Measurements from ENCODE around the gene AADAT.

Gene AADAT

GRCh38 chr4:170071196-170071595 is 18.6 kb downstream of the AADAT start:
- no peak for TF ChIP-seq CTCF (conservative IDR thresholded peaks at IDR 0.05; ENCODE audit: low read depth, low read length)
- no peak for DNase-seq (ENCODE audit: low read depth)
- H3K4me3 ChIP-seq (ENCODE audit: low read depth, low read length): no peak overlapping the region

- no peak overlapping the region for H3K4me3 ChIP-seq (ENCODE audit: low read depth, low read length)
- no peak for TF ChIP-seq CTCF (conservative IDR thresholded peaks at IDR 0.05; ENCODE audit: low read depth, low read length)
- DNase-seq (ENCODE audit: low read depth): no peak
These were observed 21.2 kb downstream of the AADAT start for GRCh38 chr4:170068438-170069128.

GRCh38 chr4:170059421-170059820 is 30.3 kb downstream of the AADAT start:
- no peak for DNase-seq (ENCODE audit: low read depth)
- TF ChIP-seq CTCF (conservative IDR thresholded peaks at IDR 0.05; ENCODE audit: low read depth, low read length): no peak

GRCh38 chr4:170058826-170059225 is 30.9 kb downstream of the AADAT start:
- no peak for TF ChIP-seq CTCF (conservative IDR thresholded peaks at IDR 0.05; ENCODE audit: low read depth, low read length)
- H3K4me3 ChIP-seq (ENCODE audit: low read depth, low read length): no peak overlapping the region
- DNase-seq (ENCODE audit: low read depth): no peak

More at GRCh38 chr4:170059421-170059820, 30.3 kb downstream of the AADAT start:
- H3K4me3 ChIP-seq (ENCODE audit: low read depth, low read length): no peak overlapping the region

- no peak for TF ChIP-seq CTCF (conservative IDR thresholded peaks at IDR 0.05; ENCODE audit: low read depth, low read length)
- DNase-seq (ENCODE audit: low read depth): no peak
- H3K4me3 ChIP-seq (ENCODE audit: low read depth, low read length): no peak overlapping the region
These were observed 31.9 kb downstream of the AADAT start for GRCh38 chr4:170057866-170058265.

GRCh38 chr4:170052919-170053318 is 36.8 kb downstream of the AADAT start:
- TF ChIP-seq CTCF (conservative IDR thresholded peaks at IDR 0.05; ENCODE audit: low read depth, low read length): no peak
- no peak for DNase-seq (ENCODE audit: low read depth)
- H3K4me3 ChIP-seq (ENCODE audit: low read depth, low read length): no peak overlapping the region

- no peak for DNase-seq (ENCODE audit: low read depth)
- no peak for TF ChIP-seq CTCF (conservative IDR thresholded peaks at IDR 0.05; ENCODE audit: low read depth, low read length)
- H3K4me3 ChIP-seq (ENCODE audit: low read depth, low read length): no peak overlapping the region
These were observed 38.4 kb downstream of the AADAT start for GRCh38 chr4:170051402-170051801.

Measured in choroid plexus epithelial cell (primary cell).